Ishikawa (cell line): ENCODE data around the gene SLC2A8.

Experiments
- CEBPB ChIP-seq: IDR thresholded peaks from 2 replicates; pipeline ENCODE4 v1.6.1; 2012
- CREB1 ChIP-seq: IDR thresholded peaks from 2 replicates; pipeline ENCODE4 v1.6.1; 2012; ENCODE audit warnings: low read depth
- EGR1 ChIP-seq: IDR thresholded peaks from 2 replicates; pipeline ENCODE4 v1.6.1; 2012
- EP300 ChIP-seq: IDR thresholded peaks from 2 replicates; pipeline ENCODE4 v1.6.1; 2012; ENCODE audit warnings: borderline replicate concordance
- FOXM1 ChIP-seq: IDR thresholded peaks from 2 replicates; pipeline ENCODE4 v1.6.1; 2012; ENCODE audit warnings: low read depth, borderline replicate concordance
- NFIC ChIP-seq: IDR thresholded peaks from 2 replicates; pipeline ENCODE4 v1.6.1; 2012
- RAD21 ChIP-seq: IDR thresholded peaks from 2 replicates; pipeline ENCODE4 v1.6.1; 2012; ENCODE audit warnings: low read depth
- TAF1 ChIP-seq: IDR thresholded peaks from 2 replicates; pipeline ENCODE4 v1.6.1; 2012; ENCODE audit warnings: low read depth, mild to moderate bottlenecking
- TCF12 ChIP-seq: IDR thresholded peaks from 2 replicates; pipeline ENCODE4 v1.6.1; 2012; ENCODE audit warnings: low read depth
- TEAD4 ChIP-seq: IDR thresholded peaks from 2 replicates; pipeline ENCODE4 v1.6.1; 2012
- YY1 ChIP-seq: IDR thresholded peaks from 2 replicates; pipeline ENCODE4 v1.6.1; 2012; ENCODE audit warnings: low read depth
- ZBTB7A ChIP-seq: IDR thresholded peaks from 2 replicates; pipeline ENCODE4 v1.6.1; 2012; ENCODE audit warnings: low read depth
- TF ChIP-seq, protein P1 (sequence below): IDR thresholded peaks from 2 replicates; pipeline ENCODE4 v1.6.1; 2012; ENCODE audit warnings: low read depth, mild to moderate bottlenecking
- TF ChIP-seq, protein P2 (sequence below): IDR thresholded peaks from 2 replicates; pipeline ENCODE4 v1.6.1; 2012
- TF ChIP-seq, protein P3 (sequence below): IDR thresholded peaks from 2 replicates; pipeline ENCODE4 v1.6.1; 2012

The SLC2A8 gene

DNA sequence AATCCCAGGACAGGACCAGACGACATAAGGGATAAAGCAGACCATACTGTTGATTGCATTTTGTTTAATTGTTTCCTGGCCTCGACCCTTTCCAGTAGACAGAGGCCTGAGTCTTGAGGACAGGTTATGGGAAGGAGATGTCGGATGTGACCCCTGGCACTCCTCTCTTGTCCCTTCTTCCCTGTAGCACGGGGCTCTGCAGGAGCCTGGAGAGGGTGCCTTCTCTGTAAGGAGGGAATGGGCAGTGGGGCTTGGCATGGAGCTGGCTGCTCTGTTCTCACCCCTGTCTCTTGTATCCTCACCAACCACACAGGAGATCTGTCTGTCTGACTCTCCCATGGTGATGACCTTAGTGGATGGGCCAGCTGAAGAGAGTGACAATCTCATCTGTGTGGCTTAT lies 40.1 kb upstream of the SLC2A8 start:
- TF ChIP-seq RAD21 = no peak
- no peak for TF ChIP-seq TEAD4
- no peak for TF ChIP-seq EP300
- no peak for TF ChIP-seq TAF1
- no peak for TF ChIP-seq EGR1
- TF ChIP-seq, protein P1, sequence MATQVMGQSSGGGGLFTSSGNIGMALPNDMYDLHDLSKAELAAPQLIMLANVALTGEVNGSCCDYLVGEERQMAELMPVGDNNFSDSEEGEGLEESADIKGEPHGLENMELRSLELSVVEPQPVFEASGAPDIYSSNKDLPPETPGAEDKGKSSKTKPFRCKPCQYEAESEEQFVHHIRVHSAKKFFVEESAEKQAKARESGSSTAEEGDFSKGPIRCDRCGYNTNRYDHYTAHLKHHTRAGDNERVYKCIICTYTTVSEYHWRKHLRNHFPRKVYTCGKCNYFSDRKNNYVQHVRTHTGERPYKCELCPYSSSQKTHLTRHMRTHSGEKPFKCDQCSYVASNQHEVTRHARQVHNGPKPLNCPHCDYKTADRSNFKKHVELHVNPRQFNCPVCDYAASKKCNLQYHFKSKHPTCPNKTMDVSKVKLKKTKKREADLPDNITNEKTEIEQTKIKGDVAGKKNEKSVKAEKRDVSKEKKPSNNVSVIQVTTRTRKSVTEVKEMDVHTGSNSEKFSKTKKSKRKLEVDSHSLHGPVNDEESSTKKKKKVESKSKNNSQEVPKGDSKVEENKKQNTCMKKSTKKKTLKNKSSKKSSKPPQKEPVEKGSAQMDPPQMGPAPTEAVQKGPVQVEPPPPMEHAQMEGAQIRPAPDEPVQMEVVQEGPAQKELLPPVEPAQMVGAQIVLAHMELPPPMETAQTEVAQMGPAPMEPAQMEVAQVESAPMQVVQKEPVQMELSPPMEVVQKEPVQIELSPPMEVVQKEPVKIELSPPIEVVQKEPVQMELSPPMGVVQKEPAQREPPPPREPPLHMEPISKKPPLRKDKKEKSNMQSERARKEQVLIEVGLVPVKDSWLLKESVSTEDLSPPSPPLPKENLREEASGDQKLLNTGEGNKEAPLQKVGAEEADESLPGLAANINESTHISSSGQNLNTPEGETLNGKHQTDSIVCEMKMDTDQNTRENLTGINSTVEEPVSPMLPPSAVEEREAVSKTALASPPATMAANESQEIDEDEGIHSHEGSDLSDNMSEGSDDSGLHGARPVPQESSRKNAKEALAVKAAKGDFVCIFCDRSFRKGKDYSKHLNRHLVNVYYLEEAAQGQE = no peak
- TF ChIP-seq NFIC = no peak
- TF ChIP-seq YY1 = no peak
- no peak for TF ChIP-seq CREB1
- TF ChIP-seq, protein P2, sequence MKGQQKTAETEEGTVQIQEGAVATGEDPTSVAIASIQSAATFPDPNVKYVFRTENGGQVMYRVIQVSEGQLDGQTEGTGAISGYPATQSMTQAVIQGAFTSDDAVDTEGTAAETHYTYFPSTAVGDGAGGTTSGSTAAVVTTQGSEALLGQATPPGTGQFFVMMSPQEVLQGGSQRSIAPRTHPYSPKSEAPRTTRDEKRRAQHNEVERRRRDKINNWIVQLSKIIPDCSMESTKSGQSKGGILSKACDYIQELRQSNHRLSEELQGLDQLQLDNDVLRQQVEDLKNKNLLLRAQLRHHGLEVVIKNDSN = no peak
- no peak for TF ChIP-seq FOXM1
- TF ChIP-seq TCF12 = no peak
- TF ChIP-seq CEBPB = no peak
- TF ChIP-seq, protein P3, sequence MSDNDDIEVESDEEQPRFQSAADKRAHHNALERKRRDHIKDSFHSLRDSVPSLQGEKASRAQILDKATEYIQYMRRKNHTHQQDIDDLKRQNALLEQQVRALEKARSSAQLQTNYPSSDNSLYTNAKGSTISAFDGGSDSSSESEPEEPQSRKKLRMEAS = no peak
- TF ChIP-seq ZBTB7A = no peak

DNA sequence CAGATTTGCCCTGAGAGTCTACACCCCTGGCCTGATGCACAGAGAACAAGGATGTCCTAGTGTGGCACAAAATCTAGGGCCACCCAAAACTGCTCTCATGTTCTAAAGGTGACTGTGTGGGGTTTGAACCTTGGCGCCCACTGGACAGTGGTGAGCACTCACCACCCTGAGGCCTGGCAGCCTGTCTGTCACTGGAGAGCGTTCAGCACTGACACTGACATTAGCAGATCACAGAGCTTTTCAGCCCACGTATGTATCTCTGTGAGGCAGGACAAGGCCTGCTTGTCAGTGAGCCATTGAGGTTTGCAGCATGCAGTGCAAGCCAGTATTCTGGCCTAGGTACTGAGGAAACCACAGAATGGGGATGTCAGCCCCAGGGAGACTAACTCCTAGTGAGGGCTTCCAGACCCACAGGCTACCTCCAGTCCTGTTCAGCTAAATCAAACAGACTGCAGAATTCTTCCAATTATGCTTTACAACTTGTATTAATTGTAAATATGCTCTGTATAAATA lies 38.9 kb upstream of the SLC2A8 start:
- TF ChIP-seq CEBPB (no peak), EP300 (no peak), TCF12 (no peak)

DNA sequence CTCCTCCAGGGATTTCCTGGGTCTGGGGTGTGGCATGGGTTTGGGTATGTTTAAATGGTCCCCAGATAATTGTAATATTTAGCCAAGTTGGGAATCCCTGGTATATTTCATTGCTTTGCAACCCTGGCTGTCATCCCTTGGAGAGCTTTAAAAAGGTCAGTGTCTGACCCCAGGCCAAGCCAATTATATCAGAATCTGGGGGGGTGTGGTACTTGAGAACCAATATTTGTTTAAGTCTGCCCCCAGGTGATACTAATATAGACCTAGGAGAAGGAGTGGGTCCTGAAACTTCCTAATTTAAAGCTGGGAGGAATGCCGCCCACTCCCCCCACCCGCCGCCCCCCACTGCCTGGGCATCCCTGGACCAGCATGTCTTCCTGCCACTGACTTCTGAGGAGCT lies 38.2 kb upstream of the SLC2A8 start:
- TF ChIP-seq CEBPB (no peak), EP300 (no peak), YY1 (no peak), NFIC (no peak), EGR1 (no peak), TAF1 (no peak), ZBTB7A (no peak), TCF12 (no peak), TEAD4 (no peak), CREB1 (no peak)
- TF ChIP-seq, protein P3 = no peak
- TF ChIP-seq, protein P2 = no peak

DNA sequence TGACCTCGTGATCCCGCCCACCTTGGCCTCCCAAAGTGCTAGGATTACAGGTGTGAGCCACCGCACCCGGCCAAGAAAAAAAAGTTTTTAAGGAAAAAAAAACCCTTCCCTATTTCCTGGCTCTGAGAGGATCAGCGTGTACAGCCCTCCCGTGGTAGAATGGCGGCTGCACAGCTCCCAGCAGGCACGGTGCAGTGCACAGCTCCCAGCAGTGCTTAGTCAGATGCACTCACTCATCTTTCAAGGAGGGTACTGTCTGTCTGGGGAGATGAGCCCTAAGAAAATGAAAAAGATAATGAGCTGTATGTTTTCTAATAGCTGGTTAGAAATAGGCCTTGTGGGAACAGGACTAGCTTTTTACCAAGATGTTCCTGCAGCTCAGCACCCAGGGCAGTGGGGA lies 36.7 kb upstream of the SLC2A8 start:
- TF ChIP-seq EP300 (no peak), ZBTB7A (no peak), TAF1 (no peak), CREB1 (no peak), YY1 (no peak), CEBPB (no peak), TCF12 (no peak), FOXM1 (no peak), EGR1 (no peak), TEAD4 (no peak), NFIC (no peak), RAD21 (no peak)
- TF ChIP-seq, protein P2 = no peak
- TF ChIP-seq, protein P1 = no peak
- TF ChIP-seq, protein P3 = no peak

DNA sequence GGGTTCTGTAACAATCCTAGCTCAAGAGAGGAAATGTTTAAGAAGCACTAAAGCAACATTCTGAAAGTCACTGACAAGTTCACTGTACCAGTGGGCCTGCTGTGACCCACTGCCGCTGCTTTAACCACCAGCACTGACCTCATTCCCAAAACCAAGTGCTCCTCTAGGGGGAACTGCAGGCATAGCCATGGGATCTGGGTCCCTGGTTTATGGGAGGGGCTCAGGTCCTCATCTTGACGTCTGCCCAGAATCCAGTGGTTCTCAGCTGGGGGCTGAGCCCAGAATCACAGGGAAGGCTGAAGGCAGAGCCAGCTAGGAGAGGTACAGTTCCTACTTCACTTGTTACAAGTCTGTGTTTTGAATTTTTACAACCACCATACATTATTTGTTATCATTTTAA lies 36.1 kb upstream of the SLC2A8 start:
- no peak for TF ChIP-seq CEBPB
- peak; percentile 39 for TF ChIP-seq RAD21

DNA sequence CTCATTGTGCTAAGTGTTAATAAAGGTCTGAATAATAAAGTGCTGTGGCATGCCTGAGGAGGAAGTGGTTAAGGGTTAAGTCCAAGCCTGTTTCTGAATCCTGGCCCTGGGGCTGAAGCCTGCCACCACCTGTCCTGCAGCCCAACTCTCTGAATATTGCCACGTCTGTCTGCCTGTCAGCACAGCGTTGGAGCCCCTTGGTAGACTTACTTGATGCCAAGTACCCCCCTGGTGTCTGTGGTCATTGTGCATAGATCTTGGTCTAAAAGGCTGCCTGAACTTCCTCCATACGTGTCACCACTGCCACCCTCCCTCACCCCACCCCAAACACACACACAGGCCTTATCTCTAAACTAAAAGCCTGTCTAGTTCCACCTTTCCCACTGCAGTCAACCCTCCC lies 35.4 kb upstream of the SLC2A8 start:
- TF ChIP-seq CREB1 = no peak
- TF ChIP-seq CEBPB = no peak
- no peak for TF ChIP-seq EGR1
- TF ChIP-seq, protein P2 = no peak
- TF ChIP-seq RAD21 = no peak
- TF ChIP-seq FOXM1 = no peak
- no peak for TF ChIP-seq ZBTB7A
